ENCODE results near the gene TRMT11. TPM values are rescaled to one million over a fixed set of nuclear protein-coding genes. Genes with fewer than 3 reads are reported as not detected.
"Not testable (repeated sequence)": the region's sequence is repeated elsewhere in the genome, so short reads cannot be mapped to it uniquely, and the experiment has no call there.

Gene TRMT11
- total RNA-seq: 10 to 100 TPM in 1 of 2 donors, 1 to 10 TPM in 1; 7.9 to 14.8 TPM
- long read RNA-seq, transcript TRMT11-201 (13 exons, 1,565 nt): major isoform, 20 of 33 reads
- long read RNA-seq, partial matches to known transcripts: 2 of 33 reads
- long read RNA-seq, other reads (novel, unspliced or antisense): 11 of 33 reads

- intact Hi-C loops (cut with DNase I): loop anchor here in 1 of 2 donors (10.0 kb wide), 1 partner anchor 682 kb away; the partner anchor contains the start of gene HDDC2
- ATAC-seq: peak; percentile 99
- peak; percentile 91 for DNase-seq
Observed at GRCh38 chr6:125986301-125987025, at the start of gene TRMT11. Gene TRMT11, plus strand, starts transcription at chr6:125986540. Its CDS starts 11 bp downstream, at chr6:125986551.

GRCh38 chr6:125939026-125939425, 47.3 kb upstream of the TRMT11 start:
- intact Hi-C loops (cut with DNase I): no loop called here
- DNase-seq (no peak), ATAC-seq (no peak)

- intact Hi-C loops (cut with DNase I): no loop called here
- DNase-seq (no peak), ATAC-seq (no peak)
Observed at GRCh38 chr6:125939791-125940190, 46.5 kb upstream of the TRMT11 start.

- no peak for DNase-seq
- ATAC-seq: peak in 1 of 2 donors; percentile 19
- intact Hi-C loops (cut with DNase I): no loop called here
Observed at GRCh38 chr6:125940247-125941041, 45.9 kb upstream of the TRMT11 start.

GRCh38 chr6:125942672-125943527, 43.4 kb upstream of the TRMT11 start:
- no peak for ATAC-seq
- intact Hi-C loops (cut with DNase I): no loop called here
- no peak for DNase-seq

- no peak for DNase-seq
- no peak for ATAC-seq
- intact Hi-C loops (cut with DNase I): no loop called here
Observed at GRCh38 chr6:125943528-125944433, 42.6 kb upstream of the TRMT11 start.

- intact Hi-C loops (cut with DNase I): no loop called here
- DNase-seq (peak; percentile 88), ATAC-seq (peak; percentile 60 to 63)
Observed at GRCh38 chr6:125944434-125944816, 41.9 kb upstream of the TRMT11 start.

GRCh38 chr6:125944896-125945295, 41.4 kb upstream of the TRMT11 start:
- DNase-seq: no peak
- no peak for ATAC-seq
- intact Hi-C loops (cut with DNase I): no loop called here

GRCh38 chr6:125945378-125946141, 40.8 kb upstream of the TRMT11 start:
- DNase-seq (no peak), ATAC-seq (peak in 1 of 2 donors; percentile 60)
- intact Hi-C loops (cut with DNase I): no loop called here

GRCh38 chr6:125947615-125948014, 38.7 kb upstream of the TRMT11 start:
- DNase-seq: peak; percentile 62
- peak in 1 of 2 donors; percentile 67 for ATAC-seq
- intact Hi-C loops (cut with DNase I): no loop called here

- peak in 1 of 2 donors; percentile 4 for ATAC-seq
- DNase-seq: no peak
- intact Hi-C loops (cut with DNase I): no loop called here
Observed at GRCh38 chr6:125948455-125948854, 37.9 kb upstream of the TRMT11 start.

- DNase-seq: no peak
- intact Hi-C loops (cut with DNase I): no loop called here
- ATAC-seq: no peak
Observed at GRCh38 chr6:125949069-125949468, 37.3 kb upstream of the TRMT11 start.

GRCh38 chr6:125950293-125950692, 36.0 kb upstream of the TRMT11 start:
- intact Hi-C loops (cut with DNase I): loop anchor here in 1 of 2 donors (10.0 kb wide), 1 partner anchor 165 kb away; no protein-coding TSS in a partner anchor
- no peak for ATAC-seq
- no peak for DNase-seq

- intact Hi-C loops (cut with DNase I): loop anchor here in 1 of 2 donors (10.0 kb wide), 1 partner anchor 166 kb away; no protein-coding TSS in a partner anchor
- not testable (repeated sequence) for DNase-seq, ATAC-seq
Observed at GRCh38 chr6:125950716-125951115, 35.6 kb upstream of the TRMT11 start.

- ATAC-seq: no peak
- intact Hi-C loops (cut with DNase I): loop anchor here in 1 of 2 donors (10.0 kb wide), 1 partner anchor 167 kb away; no protein-coding TSS in a partner anchor
- no peak for DNase-seq
Observed at GRCh38 chr6:125951323-125951722, 35.0 kb upstream of the TRMT11 start.

GRCh38 chr6:125952764-125953501, 33.4 kb upstream of the TRMT11 start:
- ATAC-seq: no peak
- intact Hi-C loops (cut with DNase I): loop anchor here in 1 of 2 donors (10.0 kb wide), 1 partner anchor 168 kb away; no protein-coding TSS in a partner anchor
- DNase-seq: no peak
